Transverse colon (tissue), 4 donors: ENCODE results near the gene BAX.

Experiments used
- CTCF ChIP-seq, 5 experiments: fragments of 200-600 bp in 3 of 5; fragments of 450-650 bp in 2 of 5; sonication (generic) in 3 of 5; IDR thresholded peaks; 1 replicate in 2 of 5; 2 replicates in 3 of 5; pipeline ENCODE4 v1.5.1; 2016 to 2017; ENCODE audit warnings: antibody characterized with exemption in 5 of 5, inconsistent platforms in 3 of 5, mild to moderate bottlenecking in 2 of 5, moderate library complexity in 1 of 5
- EP300 ChIP-seq: sonication (generic); formaldehyde crosslinking; IDR thresholded peaks from one replicate; pipeline ENCODE4 v1.6.1; 2017; ENCODE audit warnings: antibody characterized with exemption, low read depth
- POLR2A ChIP-seq: fragments of 450-650 bp; IDR thresholded peaks from one replicate; pipeline ENCODE4 v1.6.1; 2016; ENCODE audit warnings: antibody characterized with exemption, mild to moderate bottlenecking, moderate library complexity
- POLR2AphosphoS5 ChIP-seq, 3 donors: sonication (generic); formaldehyde crosslinking; IDR thresholded peaks; one replicate each; pipeline ENCODE4 v1.6.1; 2016; ENCODE audit warnings: antibody characterized with exemption in 3 of 3

- TF ChIP-seq CTCF (IDR thresholded peaks at IDR 0.05) (no peak), POLR2A (no peak), POLR2AphosphoS5 (IDR thresholded peaks at IDR 0.05) (no peak), EP300 (no peak)
Measured at GRCh38 chr19:48914181-48914580, 40.5 kb upstream of the BAX start.
